ENCODE measurements around the gene CPPED1.

Gene CPPED1

DNA sequence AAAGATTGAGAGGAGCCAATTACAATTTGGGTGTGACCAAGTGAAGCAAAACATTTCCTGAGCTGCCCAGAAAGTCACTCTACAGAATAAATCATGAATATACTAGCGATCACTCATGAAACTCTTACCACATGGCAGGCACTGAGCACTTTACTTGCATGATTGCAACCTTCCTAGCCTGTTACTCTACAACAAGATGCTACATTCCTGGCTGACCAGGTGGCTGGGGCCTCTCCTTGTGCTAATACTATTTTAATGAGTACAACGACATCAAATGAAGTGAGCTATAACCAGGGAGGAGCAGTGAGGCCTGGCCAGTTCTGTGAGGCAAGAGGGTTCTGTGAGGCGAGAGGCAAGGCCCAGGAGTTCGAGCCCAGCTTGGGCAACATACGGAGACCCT lies 75.2 kb downstream of the CPPED1 start:
- DNase-seq, result no peak

DNA sequence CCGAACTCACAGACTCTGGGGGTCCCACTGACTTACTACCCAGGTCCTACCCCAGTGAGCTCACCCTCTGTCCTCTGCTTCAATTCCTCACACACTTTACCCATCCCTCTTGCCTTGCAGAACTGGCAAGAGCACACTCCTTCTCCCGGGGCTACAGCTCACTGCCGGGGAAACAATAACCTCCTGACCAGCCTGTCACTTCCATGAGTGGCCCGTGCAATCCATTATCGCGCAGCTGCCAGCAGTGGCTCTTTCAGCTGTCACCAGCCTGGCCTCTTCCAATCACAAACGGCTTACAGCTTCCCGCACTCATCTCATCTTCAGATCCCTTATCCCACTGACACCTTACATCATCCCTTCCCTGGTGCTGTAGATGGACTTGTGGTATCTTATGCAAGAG lies 79.5 kb downstream of the CPPED1 start:
- DNase-seq, result no peak

DNA sequence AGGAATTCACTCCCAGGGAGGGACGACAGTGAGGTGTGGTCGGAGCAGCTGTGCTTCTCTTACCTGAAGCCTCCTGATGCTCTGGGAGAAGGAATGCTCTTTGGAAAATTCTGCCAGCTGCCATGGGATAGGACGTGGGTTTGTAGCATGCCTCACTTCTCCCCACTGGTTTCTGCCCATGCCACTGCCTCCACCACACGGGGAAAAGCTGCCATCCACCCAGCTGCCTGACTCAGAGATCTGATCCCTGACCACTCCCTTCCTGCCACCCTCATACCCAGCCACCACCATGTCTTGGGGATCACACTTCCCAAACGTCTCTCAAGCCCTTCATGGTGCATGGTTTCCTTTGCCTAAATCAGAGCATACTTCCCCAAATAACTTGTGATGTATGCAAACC lies 80.0 kb downstream of the CPPED1 start:
- no peak for DNase-seq

DNA sequence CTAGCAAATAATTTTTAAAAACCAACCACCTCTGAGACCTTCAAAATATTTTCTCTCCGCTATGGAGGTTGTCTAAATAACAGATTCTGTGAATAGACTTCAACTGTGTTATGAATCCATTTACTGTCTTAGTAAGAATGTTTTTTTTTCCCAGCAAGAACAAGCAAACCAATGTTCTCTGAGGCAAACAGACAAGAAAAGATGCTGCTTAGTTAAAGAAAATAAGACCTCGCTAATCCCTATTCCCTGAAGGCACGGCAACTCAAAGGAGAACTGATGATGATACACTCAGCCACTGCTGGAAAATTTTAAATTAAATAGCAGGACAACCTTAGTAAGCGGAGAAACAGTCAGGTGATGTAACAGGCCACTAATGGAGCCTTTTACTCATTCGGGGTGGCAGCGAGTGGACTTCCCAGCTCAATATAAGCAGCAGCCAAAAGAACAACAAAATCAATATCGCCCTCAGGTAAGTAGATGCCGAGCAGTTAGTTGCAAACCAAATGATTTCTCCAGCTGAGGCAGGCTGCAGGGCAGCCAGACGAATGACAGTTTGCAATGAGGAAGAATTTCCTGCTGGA lies 81.8 kb downstream of the CPPED1 start:
- no peak for DNase-seq

DNA sequence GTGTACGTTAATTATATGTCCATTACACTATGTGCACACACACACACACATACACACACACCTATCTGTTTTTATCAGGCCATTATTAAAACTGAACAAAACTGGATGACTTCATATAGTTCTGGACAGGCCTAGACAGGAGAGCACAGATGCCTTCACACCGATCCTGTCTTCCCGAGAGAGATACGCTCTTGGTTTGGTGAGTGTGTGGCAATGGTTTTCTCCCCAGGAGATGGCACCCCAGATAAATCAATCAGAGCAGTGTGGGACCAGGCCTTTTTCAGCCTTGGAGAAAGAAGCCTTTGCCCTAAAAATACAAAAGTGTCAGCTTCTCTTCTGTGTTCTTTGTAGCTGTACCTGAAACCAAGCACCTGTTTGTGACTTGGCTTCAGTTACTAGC lies 83.7 kb downstream of the CPPED1 start:
- DNase-seq, result no peak

DNA sequence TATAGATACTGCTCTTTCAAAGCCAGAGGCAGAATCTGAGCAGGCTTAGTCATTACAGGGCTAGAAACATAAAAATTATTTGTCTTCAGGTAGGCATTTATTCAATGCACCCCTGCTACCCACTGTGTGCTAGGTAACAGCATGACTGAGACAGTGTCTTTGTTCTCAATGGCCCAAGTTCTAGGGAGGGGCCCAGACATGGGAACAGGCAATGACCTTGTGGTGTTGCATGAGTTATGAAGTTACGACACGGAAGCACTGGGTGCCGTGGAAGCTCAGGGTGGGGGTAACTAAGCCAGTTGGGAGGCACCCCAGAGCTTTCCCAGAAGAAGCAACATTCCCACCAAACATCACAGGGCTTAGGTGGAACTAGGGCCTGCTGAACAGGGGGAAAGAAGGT lies 87.0 kb downstream of the CPPED1 start:
- no peak for DNase-seq

DNA sequence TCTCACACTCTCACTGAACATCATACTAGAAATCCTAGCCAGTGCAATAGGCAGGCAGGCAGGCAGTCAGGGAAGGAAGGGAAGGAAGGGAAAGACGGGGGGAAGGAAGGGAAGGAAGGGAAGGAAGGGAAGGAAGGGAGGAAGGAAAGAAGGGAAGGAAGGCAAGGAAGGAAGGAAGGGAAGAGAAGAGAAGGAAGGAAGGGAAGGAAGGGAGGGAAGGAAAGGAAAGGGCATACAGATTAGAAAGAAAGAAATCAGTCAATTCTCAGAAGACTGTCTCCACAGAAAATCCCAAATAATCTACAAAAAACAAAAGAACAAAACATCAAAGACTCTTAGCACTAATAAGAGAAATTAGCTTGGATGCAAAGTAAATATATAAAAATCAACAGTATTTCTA lies 93.9 kb downstream of the CPPED1 start:
- no peak for DNase-seq

DNA sequence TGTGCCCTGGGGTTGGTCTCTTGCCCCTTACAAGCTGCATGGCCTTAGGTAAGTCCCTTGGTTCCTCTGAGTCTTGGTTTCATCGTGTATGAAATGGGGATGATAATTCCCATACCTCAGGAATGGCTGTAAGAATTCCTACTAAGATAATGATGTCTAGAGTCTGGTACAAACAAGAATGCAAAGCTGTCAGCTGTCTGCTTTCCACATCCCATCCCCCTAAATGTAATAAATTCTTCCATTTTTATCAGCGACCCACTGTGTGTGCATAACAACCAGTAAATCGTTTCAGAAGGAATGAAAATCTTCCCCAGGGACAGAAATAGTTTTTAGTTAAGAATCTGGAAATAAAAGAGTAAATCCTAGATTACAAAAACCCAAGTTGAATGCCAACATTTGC lies 95.4 kb downstream of the CPPED1 start:
- DNase-seq, result no peak

DNA sequence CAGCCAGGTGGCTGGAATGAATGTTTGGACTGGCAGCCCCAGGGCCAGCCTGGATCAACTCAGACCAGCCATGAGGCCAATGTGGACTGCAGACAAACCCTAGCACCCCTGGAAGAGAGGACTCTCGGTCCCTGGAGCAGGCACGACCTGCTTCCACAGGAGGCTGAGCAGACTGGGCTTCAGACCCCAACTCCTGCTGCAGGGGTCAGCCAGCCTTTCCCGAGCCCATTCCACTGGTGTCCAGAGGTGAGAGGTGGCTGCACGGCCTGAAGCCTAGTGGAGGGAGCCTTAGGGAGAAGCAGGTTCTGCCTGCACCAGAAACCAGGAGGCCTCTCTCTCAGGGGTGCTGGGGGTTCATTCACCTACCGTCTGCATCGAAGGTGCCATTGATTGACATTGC lies 97.1 kb downstream of the CPPED1 start:
- DNase-seq, result no peak

DNA sequence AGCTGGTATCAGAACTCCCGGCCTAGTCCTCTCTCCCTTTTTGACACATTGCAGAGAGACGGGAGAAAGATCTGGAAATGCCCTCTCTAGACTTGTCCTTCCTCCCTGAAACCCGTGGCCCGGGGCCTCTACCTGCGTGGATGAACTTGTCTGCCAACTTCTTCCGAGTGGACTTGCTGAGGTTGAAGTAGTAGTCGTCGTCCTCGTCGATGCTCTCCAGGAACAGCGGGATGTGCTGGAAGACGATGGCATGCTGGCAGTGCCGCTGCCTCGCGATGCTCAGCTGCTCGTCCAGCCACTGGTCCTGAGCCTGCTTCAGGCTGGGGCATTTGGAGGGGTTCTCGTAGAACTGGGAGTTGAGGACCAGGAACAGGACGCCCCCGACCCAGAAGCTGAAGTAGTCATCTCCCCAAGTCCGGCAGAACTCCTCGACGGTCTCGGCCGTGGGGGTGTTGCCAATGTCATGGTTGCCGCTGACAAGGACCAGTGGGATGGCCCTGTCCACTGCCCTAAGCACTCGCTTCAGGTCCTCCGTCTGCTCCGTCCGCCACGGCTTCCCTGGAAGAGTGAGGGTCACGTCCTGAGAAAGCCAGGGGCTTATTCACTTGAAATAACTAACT lies 99.1 kb downstream of the CPPED1 start:
- DNase-seq, result no peak

DNA sequence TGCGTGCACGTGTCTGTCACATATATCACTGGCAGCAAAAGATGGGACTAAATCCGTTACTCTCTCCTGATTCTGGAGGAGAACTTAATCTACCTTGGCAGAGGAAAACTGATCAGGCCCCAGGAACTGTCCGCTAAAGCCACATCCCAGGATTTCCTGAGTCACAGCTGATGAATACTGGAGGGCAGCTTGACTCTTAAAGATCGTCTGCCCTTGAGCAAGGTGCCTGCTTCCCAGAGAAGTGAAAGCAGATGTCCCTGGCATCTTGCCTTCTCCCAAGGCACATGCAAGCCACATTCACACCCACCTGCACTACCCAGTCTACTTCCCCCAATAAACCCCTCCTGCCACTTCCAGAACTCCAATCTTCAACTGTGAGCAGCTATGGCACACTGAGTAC lies 99.8 kb downstream of the CPPED1 start:
- no peak for DNase-seq

DNA sequence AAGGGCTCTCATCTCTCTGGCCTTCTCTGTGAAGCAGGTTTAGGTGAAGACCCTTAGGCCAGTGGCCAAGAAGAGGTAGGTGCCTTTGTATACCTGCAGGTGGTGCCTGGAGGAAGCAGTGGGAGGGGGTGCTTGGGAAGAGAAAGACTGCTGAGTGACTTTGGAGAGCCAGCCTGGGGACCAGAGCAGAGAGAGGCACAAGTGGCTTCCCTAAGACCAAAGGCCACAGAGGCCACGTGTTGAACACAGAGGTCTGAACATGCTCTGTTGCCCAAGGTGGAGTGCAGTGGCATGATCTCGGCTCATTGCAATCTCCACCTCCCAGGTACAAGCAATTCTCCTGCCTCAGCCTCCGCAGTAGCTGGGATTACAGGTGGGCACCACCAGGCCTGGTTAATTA lies 103.5 kb downstream of the CPPED1 start:
- no peak for DNase-seq

DNA sequence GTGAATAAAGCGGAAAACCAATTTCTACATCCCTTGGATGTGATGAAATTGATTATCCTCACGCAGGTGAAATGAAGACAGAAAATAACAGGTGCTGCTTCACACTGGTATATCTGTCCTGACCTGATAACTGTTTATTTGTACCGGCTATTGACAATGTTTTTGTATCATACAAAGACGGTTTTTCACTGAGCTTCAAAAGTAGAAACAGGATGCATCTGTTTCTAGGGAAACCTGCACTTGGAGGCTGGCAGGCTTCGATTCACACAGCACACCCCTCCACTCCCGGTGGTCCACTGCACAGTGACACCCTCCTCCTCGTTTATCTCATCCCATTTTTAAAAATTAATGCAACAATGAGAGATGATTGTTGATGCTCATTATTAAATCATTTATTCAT lies 104.5 kb downstream of the CPPED1 start:
- DNase-seq, result no peak

DNA sequence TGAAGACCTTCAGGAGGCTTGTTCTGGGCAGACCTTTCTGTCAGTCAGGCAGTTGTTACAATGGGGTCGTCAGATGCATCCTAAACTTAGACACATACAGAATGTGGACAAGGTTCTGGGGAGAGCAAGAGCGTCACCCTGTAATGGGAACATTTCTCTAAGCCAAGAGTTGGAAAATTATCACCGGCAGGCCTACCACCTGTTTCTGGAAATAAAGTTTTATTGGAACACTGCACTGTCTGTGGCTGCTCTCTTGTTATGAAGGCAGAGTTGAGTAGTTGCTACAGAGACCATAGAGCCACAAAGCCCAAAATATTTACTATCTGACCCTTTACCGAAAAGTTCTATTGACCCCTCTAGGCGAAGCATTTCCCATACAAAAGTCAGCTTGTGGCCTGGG lies 106.2 kb downstream of the CPPED1 start:
- DNase-seq, result no peak

DNA sequence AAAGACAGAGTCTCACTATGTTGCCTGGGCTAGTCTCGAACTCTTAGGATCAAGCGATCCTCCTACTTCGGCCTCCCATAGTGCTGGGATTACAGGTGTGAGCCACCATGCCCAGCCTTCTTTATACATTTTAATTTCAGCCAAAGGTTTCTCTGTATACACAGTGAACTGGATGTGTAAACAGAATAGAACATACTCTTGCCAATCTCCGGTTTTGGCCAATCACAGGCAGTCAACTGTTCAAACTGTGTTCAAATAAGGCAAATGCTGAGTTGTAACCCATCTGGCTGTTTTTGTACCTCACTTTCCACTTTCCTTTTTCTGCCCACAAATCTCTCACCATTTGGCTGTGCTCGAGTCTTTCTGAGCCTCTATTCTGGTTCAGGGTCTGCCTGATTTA lies 108.2 kb downstream of the CPPED1 start:
- no peak for DNase-seq

DNA sequence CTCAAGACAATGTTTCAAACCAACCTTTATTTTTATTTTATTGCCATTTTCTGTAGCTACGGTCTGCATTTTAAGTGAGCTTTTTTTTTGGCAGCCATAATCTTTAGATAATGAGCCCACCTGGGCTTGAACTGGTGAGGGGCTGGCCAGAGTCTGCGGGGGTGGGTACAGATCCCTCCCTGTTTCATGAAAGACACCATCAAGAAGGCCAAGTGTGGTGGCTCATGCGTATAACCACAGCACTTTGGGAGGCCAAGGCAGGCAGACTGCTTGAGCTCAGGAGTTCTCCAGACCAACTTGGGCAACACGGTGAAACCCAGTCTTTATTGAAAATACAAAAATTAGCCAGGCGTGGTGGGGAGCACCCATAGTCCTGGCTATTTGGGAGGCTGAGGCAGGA lies 113.7 kb downstream of the CPPED1 start:
- no peak for DNase-seq

DNA sequence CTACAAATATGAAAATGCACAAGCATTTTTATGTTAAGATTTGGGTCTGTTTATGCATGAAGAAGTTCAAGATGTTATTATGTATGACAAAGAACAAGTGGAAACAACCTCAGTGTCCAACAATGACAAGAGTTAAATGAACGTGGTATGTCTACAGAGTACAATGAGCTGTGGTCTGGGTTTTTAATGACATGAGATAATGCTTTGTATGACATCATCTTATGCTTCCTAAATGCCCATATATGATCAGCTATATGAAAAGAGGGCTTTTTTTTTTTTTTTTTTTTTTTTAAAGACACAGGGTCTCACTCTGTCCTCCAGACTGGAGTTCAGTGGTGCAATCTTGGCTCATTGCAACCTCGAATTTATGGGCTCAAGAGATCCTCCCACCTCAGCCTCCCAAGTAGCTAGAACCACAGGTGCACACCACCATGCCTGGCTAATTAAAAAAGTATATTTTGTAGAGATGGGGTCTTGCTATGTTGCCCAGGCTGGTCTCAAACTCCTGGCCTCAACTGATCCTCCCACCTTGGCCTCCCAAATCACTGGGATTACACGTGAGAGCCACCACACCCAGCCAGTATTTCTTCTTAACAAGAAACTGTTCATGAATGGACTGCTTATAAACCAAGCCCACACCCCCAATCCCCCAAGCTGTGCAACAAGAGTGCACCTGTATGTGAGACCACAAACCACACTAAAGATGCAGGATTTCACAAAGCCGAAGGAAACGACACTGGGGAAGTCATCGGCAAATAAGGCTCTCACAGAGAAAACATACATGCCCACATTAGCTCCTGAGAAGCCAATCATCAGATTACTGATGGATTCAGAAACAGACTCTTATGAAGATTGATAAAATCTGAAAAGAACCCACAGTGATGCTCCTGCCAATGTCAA lies 114.5 kb downstream of the CPPED1 start:
- peak; percentile 15 for DNase-seq

DNA sequence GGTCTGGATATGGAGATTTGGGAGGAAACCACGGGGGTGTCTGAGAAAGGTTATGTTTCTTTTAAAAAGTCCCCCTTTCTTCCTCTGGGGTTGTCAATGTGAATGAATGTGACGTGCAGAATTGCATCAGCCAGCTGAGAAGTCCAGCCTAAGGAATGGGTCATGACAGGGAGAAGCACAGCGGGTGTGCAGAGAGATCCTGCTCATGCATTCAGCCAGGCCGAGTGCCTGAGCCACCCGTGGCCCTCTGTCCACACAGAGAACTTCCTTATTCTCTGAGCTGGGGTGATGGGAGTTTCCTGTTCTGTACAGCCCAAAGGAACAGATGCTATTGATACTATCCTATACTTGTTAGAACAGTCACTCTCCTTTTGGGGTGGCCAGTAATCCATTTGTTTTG lies 117.9 kb downstream of the CPPED1 start:
- DNase-seq, result no peak

DNA sequence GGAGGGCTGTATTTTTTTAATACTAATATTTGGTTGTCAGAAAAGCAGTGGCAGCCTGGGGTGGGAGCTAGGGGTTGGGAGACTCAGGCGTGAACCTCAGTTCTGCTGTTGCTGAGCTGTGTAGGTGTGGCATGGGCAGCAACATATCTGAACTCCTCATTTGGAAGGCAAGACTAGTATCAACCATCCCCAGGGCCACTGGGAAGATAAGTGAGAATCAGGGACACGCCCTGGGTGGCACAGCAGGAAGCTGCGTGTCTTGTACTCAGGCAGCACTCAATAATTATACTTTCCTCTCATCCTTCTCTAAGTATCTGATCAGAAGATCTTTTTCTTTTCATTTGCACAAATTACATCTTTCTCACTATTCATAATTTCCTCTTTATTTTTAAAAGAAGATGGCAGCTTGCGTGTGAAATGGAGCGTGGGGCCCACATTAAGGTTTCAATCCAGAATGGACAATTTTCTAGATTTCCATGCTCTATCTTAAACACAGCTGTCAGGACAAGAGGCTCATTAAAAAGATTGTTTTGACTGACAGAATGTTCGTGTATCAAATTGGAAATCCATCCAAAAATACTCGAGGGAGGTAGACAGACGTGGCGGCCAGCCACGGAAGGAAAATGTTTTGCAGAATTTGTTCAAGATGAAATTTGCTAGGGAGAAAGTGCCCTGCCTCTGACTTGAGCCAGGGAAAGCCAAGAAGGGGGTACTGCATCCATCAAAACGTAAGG lies 121.1 kb downstream of the CPPED1 start:
- no peak for DNase-seq

DNA sequence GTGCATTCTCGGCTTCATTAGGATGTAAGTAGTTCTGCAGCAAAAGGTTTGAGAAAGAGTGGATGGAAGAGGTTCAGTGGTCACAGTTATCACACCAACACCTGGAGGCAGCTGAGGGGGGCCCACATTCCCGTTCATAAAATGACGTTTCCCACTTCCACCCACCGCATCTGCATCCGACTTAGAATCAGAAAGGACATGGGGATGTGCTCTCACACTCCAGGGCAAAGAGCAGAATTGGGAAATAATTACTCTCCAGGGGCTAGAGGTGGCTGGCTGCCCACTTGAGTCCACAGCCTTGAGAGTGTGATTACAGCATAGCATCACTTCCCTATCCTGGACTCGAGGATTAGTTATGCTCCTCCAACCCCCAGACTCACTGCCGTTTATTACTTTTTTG lies 122.0 kb downstream of the CPPED1 start:
- no peak for DNase-seq

DNA sequence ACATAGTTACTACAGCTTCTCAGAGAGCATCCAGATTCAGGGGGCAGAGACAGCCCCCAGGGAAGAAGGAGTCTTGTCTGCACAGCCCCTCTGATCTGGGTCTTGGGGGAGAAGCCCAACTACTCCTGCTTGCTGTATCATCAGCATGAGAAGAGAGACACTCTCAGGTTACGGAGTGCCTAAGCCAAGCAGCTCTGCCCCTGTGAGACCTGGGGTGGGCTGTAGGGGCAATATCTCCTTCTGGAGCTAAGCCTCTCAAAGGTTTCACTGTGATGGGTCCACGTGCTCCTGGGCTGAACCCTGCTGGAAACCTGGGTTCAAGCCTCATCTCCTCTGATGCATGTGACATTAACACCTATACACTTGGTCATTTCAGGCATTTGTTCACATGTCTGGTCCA lies 123.2 kb downstream of the CPPED1 start:
- DNase-seq, result no peak

DNA sequence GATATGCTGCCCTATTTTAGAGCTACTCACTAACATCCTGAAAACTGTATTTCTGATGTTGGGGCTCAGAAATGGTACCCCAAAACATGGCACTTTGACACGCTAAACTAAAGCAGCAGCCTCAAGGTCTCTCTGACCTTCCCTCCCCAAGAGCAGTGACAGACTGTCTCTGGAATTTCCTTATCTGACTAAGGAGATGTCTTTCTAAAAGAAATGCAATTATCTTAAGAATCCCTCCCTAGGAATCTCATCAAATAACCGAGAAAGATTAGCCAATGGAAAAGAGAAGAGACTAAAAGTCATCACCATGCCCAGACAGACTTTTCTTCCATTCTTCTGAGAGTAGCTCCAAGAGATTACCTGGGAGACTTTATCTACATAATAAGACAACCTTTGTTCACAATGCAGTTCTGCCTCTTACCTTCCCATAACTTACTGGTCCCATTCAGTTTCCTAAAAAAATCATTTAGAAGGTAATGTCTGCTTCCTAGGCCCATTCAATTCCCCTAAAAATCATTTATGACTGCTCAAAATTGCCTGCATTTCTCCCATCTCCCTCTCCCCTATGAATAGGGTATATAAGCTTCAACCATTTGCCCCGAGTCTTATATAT lies 123.9 kb downstream of the CPPED1 start:
- DNase-seq, result no peak

DNA sequence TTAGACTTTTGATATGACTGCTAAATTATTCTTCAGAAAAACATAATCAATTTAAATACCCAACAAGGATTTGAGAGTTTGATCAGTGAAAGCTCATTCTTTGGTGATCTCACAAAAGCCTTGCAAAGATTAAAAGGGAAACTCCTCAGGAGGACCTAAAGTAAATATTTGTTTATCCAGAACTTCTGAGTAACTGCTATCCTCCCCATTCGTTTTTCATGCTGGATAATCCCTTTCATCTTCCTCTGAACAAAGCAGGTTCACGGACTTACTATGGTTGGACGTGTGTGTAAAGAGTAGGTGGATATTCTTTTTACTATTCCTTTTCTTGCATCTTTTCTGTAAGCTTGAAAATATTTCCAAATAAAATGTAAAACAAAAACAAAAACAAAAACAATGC lies 124.7 kb downstream of the CPPED1 start:
- no peak for DNase-seq
